ENCODE measurements around the gene ASPHD1.

DNA sequence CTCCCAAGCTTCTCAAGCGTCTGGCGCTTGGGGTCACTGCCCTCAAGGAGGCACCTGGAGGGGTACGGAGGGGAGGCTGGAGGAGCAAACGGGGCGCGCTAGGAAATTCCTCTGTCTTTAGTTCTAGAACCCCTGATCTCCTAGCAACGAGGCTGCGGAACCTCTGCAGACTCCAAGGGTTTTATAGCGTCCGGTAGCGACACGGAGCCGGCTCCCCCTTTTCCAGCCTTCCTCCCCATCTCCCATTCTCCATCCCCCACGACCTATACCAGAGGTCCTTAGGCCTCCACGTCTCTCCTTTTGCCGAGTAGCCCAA lies 36.7 kb upstream of the ASPHD1 start:
- TF ChIP-seq POLR2AphosphoS5 (IDR thresholded peaks at IDR 0.05; ENCODE audit: low read depth, low read length) (no peak), EZH2phosphoT487 (IDR thresholded peaks at IDR 0.05; ENCODE audit: borderline replicate concordance, low read depth) (no peak), FOXM1 (IDR thresholded peaks at IDR 0.05; ENCODE audit: low read depth) (no peak), MEF2A (IDR thresholded peaks at IDR 0.05; ENCODE audit: borderline replicate concordance, low read depth) (no peak), TCF12 (IDR thresholded peaks at IDR 0.05) (no peak), CHD2 (IDR thresholded peaks at IDR 0.05; ENCODE audit: low read length, partially characterized antibody) (no peak), RAD21 (IDR thresholded peaks at IDR 0.05; ENCODE audit: low read length) (no peak), FOXJ3 (CRISPR knock-in tag; IDR thresholded peaks at IDR 0.05) (no peak)
- TF ChIP-seq, protein P1, sequence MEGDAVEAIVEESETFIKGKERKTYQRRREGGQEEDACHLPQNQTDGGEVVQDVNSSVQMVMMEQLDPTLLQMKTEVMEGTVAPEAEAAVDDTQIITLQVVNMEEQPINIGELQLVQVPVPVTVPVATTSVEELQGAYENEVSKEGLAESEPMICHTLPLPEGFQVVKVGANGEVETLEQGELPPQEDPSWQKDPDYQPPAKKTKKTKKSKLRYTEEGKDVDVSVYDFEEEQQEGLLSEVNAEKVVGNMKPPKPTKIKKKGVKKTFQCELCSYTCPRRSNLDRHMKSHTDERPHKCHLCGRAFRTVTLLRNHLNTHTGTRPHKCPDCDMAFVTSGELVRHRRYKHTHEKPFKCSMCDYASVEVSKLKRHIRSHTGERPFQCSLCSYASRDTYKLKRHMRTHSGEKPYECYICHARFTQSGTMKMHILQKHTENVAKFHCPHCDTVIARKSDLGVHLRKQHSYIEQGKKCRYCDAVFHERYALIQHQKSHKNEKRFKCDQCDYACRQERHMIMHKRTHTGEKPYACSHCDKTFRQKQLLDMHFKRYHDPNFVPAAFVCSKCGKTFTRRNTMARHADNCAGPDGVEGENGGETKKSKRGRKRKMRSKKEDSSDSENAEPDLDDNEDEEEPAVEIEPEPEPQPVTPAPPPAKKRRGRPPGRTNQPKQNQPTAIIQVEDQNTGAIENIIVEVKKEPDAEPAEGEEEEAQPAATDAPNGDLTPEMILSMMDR (IDR thresholded peaks at IDR 0.05): no peak
- TF ChIP-seq, protein P2, sequence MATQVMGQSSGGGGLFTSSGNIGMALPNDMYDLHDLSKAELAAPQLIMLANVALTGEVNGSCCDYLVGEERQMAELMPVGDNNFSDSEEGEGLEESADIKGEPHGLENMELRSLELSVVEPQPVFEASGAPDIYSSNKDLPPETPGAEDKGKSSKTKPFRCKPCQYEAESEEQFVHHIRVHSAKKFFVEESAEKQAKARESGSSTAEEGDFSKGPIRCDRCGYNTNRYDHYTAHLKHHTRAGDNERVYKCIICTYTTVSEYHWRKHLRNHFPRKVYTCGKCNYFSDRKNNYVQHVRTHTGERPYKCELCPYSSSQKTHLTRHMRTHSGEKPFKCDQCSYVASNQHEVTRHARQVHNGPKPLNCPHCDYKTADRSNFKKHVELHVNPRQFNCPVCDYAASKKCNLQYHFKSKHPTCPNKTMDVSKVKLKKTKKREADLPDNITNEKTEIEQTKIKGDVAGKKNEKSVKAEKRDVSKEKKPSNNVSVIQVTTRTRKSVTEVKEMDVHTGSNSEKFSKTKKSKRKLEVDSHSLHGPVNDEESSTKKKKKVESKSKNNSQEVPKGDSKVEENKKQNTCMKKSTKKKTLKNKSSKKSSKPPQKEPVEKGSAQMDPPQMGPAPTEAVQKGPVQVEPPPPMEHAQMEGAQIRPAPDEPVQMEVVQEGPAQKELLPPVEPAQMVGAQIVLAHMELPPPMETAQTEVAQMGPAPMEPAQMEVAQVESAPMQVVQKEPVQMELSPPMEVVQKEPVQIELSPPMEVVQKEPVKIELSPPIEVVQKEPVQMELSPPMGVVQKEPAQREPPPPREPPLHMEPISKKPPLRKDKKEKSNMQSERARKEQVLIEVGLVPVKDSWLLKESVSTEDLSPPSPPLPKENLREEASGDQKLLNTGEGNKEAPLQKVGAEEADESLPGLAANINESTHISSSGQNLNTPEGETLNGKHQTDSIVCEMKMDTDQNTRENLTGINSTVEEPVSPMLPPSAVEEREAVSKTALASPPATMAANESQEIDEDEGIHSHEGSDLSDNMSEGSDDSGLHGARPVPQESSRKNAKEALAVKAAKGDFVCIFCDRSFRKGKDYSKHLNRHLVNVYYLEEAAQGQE (IDR thresholded peaks at IDR 0.05; ENCODE audit: low read depth, low read length): no peak
- TF ChIP-seq, protein P3, sequence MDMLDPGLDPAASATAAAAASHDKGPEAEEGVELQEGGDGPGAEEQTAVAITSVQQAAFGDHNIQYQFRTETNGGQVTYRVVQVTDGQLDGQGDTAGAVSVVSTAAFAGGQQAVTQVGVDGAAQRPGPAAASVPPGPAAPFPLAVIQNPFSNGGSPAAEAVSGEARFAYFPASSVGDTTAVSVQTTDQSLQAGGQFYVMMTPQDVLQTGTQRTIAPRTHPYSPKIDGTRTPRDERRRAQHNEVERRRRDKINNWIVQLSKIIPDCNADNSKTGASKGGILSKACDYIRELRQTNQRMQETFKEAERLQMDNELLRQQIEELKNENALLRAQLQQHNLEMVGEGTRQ (IDR thresholded peaks at IDR 0.05; ENCODE audit: borderline replicate concordance, low read depth, low read length): no peak
- TF ChIP-seq, protein P4, sequence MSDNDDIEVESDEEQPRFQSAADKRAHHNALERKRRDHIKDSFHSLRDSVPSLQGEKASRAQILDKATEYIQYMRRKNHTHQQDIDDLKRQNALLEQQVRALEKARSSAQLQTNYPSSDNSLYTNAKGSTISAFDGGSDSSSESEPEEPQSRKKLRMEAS (IDR thresholded peaks at IDR 0.05; ENCODE audit: low read depth): no peak
- TF ChIP-seq, protein P5, sequence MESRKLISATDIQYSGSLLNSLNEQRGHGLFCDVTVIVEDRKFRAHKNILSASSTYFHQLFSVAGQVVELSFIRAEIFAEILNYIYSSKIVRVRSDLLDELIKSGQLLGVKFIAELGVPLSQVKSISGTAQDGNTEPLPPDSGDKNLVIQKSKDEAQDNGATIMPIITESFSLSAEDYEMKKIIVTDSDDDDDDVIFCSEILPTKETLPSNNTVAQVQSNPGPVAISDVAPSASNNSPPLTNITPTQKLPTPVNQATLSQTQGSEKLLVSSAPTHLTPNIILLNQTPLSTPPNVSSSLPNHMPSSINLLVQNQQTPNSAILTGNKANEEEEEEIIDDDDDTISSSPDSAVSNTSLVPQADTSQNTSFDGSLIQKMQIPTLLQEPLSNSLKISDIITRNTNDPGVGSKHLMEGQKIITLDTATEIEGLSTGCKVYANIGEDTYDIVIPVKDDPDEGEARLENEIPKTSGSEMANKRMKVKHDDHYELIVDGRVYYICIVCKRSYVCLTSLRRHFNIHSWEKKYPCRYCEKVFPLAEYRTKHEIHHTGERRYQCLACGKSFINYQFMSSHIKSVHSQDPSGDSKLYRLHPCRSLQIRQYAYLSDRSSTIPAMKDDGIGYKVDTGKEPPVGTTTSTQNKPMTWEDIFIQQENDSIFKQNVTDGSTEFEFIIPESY (IDR thresholded peaks at IDR 0.05; ENCODE audit: borderline replicate concordance, low read depth): no peak

All from SK-N-SH (cell line).